Vein endothelial cell (primary cell): Measurements from ENCODE around the gene ABCC6. TPM values are rescaled to one million over a fixed set of nuclear protein-coding genes. Genes with fewer than 3 reads are reported as not detected.

Source experiments
- total RNA-seq: library from RNA; depleted of rRNA; stranded (reverse); fragments of >200 nt; gene quantifications from 2 replicates; pipeline ENCODE4 v1.2.3, GENCODE V29; 2012

ABCC6 gene
- under 0.01 TPM in 1 of 2 replicates, not detected in the other for total RNA-seq

DNA sequence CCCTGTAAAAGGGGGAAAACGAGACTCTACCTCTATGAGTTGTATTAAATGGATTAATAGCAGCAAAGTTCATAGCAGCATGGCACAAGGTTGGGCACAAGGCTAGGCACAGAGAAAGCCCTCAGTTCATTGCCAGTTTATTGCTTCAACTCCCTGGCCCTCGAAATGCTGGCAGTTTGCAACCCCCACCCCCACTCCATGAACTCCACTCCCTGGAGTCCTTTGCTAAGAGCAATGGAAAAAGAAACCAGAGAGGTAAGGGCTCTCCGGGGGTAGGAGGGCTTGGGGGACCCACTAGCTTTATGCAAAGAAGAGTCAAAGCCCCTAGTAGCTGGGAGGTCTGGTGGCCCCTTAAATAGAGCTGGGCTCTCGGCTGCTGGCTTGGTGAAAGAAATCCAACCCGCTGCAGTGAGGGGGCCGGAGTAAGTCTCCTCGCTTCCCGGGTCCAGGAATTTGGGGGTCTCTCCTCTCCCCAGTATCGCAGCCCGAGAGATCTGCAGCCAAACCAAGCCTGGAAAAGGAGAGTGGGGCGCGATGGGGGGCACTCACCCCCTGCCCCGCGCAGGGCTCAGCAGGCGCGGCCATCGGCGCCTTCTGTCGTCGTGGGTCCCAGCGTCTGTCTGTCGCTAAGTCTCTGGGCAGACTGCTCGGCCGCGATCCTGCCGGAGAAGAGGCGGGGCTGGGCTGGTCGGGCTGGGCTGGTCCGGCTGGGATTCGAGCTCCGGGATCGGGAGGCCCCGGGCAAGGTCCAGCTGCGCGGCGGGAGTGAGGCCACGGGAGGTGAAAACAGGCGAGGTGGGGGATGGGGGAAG is at the start of gene ABCC6:
Gene ABCC6 (minus strand): TSS at position 645 of the 812 bp plus-strand sequence. CDS start 60 bp downstream, at position 585.

Other genes with a start within 250 kb of the ABCC6 start
- 20.3 and 56.5 TPM in 2 replicates for gene NOMO3, start 9.0 kb upstream of the ABCC6 start, total RNA-seq
- gene NPIPA7, start 155.6 kb upstream of the ABCC6 start, total RNA-seq = 1.1 and 2.0 TPM in 2 replicates